Upper lobe of left lung (tissue), 4 donors: ENCODE results near the gene LRCH1.

ENCODE experiments used
- CTCF ChIP-seq, 6 experiments: fragments of 450-650 bp in 4 of 6; fragments of 200-600 bp in 2 of 6; sonication (generic) in 2 of 6; IDR thresholded peaks; one replicate each; pipeline ENCODE4 v1.5.1; 2016 to 2019; ENCODE audit warnings: antibody characterized with exemption in 6 of 6
- POLR2A ChIP-seq, 4 donors: fragments of 450-650 bp; IDR thresholded peaks; one replicate each; pipeline ENCODE4 v1.5.1; 2016 to 2017; ENCODE audit warnings: antibody characterized with exemption in 4 of 4, mild to moderate bottlenecking in 2 of 4

- TF ChIP-seq CTCF (IDR thresholded peaks at IDR 0.05) (no peak), POLR2A (IDR thresholded peaks at IDR 0.05) (no peak)
Observed at GRCh38 chr13:46621133-46621532, 68.2 kb downstream of the LRCH1 start.
